Adipocyte (in vitro differentiated cells): ENCODE data around the gene TNFRSF18.

ENCODE experiments used
- DNase-seq: peaks from one replicate; pipeline ENCODE4 v3.0.0-alpha.2; 2015; ENCODE audit warnings: low read depth
- H3K27me3 ChIP-seq: replicated peaks from 2 replicates; pipeline ENCODE4 v1.7.0; 2013; ENCODE audit warnings: mild to moderate bottlenecking, low read length, moderate library complexity; ENCODE audit not compliant: control insufficient read depth, insufficient read depth
- H3K36me3 ChIP-seq: 2 replicates; pipeline ENCODE4 v1.7.0; 2013; ENCODE audit warnings: low read length, mild to moderate bottlenecking, moderate library complexity; ENCODE audit not compliant: control insufficient read depth, insufficient read depth, severe bottlenecking
- H3K4me1 ChIP-seq: 2 replicates; pipeline ENCODE4 v1.7.0; 2013; ENCODE audit warnings: mild to moderate bottlenecking, low read length, moderate library complexity; ENCODE audit not compliant: control insufficient read depth, insufficient read depth
- H3K4me3 ChIP-seq: 2 replicates; pipeline ENCODE4 v1.7.0; 2013; ENCODE audit warnings: mild to moderate bottlenecking, low read length, moderate library complexity
- H3K9ac ChIP-seq: 2 replicates; pipeline ENCODE4 v1.7.0; 2013; ENCODE audit warnings: mild to moderate bottlenecking, low read length, moderate library complexity
- H3K9me3 ChIP-seq: 2 replicates; pipeline ENCODE4 v1.7.0; 2013; ENCODE audit warnings: mild to moderate bottlenecking, low read length, moderate library complexity; ENCODE audit not compliant: control insufficient read depth

Gene TNFRSF18

DNA sequence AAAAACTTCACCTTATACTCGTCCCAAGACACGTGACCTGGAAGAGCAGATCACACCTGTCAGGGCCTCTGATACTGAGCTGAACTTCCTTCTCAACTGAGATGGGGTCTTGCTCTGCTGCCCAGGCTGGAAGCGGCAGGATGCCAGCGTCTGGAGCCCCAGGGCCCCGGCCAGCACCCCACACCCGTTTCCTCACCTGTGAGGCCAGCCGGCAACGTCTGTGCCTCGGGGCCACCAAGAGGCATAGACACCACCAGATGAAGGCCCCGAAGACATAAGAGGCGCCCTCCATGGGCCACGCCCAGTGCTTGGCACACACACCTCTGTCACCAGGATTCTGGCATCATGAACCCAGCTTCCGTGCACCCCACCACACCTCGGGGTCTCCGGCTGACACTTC, 16.9 kb upstream of the TNFRSF18 start:
- no peaks in the 10 kb centered on the region for H3K4me1 ChIP-seq
- DNase-seq: no peak
- no peaks in the 10 kb centered on the region for H3K9me3 ChIP-seq
- H3K27me3 ChIP-seq: no peaks in the 10 kb centered on the region
- H3K9ac ChIP-seq: no peak overlapping the region
- peaks cover 70% of the 10 kb centered on the region for H3K36me3 ChIP-seq
- no peak overlapping the region for H3K4me3 ChIP-seq

DNA sequence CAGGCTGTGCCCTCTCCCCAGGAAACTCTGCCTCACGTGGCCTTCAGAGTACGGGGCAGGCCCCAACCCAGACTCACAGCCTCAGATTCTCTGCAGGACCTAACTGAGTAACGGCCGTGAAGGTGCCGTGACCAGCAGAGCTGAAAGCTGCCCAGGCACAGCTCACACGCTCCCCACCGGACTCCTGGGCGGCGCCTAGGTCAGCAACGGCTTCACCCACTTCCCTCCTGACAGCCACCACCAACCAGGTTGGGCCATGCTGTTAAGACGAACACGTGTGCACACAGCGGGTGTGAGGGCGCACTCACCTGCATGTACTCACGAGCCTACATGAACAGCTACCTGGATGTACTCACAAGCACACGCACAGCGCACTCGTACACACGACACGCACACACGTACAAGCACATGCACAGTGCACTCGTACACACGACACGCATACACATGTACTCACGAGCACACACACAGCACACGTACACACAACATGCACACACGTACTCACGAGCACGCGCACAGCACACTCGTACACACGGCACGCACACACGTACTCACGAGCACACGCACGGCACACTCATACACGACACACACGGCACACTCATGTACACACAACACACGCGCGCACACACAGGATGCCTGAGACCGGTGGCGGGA, 16.3 kb upstream of the TNFRSF18 start:
- DNase-seq: no peak
- H3K9me3 ChIP-seq: no peaks in the 10 kb centered on the region
- no peak overlapping the region for H3K4me3 ChIP-seq
- no peak overlapping the region for H3K9ac ChIP-seq
- no peaks in the 10 kb centered on the region for H3K27me3 ChIP-seq
- no peaks in the 10 kb centered on the region for H3K4me1 ChIP-seq
- H3K36me3 ChIP-seq: peaks cover 70% of the 10 kb centered on the region

DNA sequence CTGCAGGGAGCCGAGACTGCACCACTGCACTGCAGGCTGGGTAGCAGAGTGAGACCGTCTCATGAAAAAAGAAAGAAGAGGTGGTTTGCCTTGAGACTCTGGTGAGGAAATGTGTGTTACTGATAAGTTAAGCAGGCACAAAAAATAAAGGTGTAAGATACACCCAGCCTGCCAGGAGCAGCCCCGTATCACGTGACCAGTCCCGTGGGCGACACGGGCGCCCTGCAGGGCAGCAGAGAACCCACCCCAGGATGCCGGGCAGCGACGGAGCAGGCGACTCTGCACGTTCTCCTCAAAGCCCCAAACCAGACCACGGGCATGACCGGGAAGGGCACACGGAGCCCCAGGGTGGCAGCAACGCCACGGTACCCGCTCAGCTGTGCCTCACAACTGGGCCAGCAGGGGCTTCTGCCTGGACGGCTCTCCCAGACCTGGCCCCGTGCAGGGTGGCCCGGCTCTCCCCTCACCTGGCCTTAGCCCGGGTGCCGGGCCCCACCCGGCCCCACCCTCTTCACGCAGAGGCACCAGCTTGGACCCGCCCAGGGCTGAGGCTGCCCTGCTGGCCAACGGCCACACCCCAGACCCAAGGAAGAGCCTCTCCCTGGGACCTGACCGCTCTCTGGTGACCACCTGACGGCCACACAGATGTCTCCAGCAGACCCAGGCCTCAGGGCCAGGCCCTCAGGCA, 15.6 kb upstream of the TNFRSF18 start:
- H3K27me3 ChIP-seq: no peaks in the 10 kb centered on the region
- no peak overlapping the region for H3K9ac ChIP-seq
- no peaks in the 10 kb centered on the region for H3K4me1 ChIP-seq
- no peaks in the 10 kb centered on the region for H3K9me3 ChIP-seq
- H3K4me3 ChIP-seq: no peak overlapping the region
- peaks cover 71% of the 10 kb centered on the region for H3K36me3 ChIP-seq
- DNase-seq: no peak

DNA sequence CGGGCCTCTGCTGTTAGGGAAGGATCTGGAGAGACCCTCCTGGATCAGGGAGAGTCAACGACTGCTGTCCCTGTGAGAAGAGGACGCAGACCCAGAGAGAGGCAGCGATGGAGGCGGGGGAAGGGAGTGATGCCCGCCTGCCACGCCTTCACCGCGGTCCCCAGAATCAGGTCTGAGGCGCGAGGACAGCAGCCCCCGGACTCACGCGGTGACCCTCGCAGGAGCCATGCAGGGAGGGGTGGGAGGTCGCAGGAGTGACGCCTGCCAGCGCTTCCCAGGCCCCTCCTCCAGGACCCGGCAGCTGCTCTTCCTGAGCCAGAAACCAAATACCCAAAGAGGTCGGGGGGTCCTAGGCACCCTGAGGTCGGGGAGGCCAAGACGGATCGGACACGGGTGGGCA, 13.8 kb upstream of the TNFRSF18 start:
- Histone ChIP-seq H3K27me3 (no peaks in the 10 kb centered on the region), H3K36me3 (peaks cover 62% of the 10 kb centered on the region), H3K4me3 (no peak overlapping the region), H3K4me1 (no peaks in the 10 kb centered on the region), H3K9me3 (no peaks in the 10 kb centered on the region), H3K9ac (no peak overlapping the region)
- no peak for DNase-seq

DNA sequence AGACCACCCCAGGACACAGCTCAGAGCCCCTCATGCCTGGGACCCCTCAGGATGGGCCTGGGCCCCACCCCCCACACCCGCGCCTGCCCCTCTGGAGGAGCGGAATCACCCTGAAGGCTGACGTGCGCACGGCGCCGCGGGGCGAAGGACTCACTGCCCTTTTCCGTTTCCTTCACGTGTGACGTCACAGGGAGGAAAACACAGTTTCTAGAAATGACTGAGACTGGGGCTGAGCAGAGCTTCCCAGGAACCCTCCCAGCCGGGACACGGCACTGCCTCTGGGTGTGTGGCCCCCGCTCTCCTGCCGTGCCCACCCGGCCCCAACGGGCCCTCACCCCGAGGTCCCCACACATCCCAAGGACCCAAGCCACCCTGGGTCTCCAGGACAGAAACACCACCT, 12.9 kb upstream of the TNFRSF18 start:
- Histone ChIP-seq H3K9me3 (no peaks in the 10 kb centered on the region), H3K36me3 (peaks cover 54% of the 10 kb centered on the region), H3K9ac (no peak overlapping the region), H3K4me1 (no peaks in the 10 kb centered on the region), H3K27me3 (no peaks in the 10 kb centered on the region), H3K4me3 (no peak overlapping the region)
- no peak for DNase-seq

DNA sequence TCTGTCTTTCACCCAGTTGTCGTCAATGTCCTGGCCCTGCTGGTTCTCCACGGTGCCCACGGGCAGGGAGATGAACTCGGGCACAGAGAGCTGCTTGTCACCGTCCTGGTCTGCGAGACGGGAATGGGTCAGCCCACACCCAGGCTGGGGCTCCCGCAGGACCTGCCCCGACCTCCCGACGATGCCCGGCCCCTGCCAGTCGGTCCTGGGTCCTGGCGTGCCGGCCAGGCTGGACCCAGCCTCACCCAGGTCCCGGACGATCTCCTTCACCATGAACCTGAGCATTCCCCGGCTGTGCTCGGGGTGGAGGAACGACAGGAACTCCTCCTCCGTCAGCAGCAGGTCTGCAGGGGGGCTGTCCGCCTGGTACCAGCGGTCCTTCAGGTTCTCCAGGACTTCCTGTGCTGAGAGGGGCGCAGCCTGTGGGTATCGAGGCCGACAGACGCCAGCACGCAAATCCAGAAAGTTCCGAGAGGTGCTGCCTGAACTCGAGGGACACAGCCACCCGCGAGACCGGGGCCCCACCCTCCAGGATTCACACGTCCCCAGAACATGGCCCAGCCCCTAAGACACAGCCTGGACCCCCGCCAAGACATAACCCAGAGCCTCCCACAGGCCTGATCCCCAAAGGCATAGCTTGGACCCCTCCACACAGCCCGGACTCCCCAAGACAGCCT, 12.3 kb upstream of the TNFRSF18 start:
- Histone ChIP-seq H3K9ac (no peak overlapping the region), H3K4me1 (no peaks in the 10 kb centered on the region), H3K4me3 (no peak overlapping the region), H3K9me3 (no peaks in the 10 kb centered on the region), H3K27me3 (no peaks in the 10 kb centered on the region), H3K36me3 (peaks cover 54% of the 10 kb centered on the region)
- no peak for DNase-seq

DNA sequence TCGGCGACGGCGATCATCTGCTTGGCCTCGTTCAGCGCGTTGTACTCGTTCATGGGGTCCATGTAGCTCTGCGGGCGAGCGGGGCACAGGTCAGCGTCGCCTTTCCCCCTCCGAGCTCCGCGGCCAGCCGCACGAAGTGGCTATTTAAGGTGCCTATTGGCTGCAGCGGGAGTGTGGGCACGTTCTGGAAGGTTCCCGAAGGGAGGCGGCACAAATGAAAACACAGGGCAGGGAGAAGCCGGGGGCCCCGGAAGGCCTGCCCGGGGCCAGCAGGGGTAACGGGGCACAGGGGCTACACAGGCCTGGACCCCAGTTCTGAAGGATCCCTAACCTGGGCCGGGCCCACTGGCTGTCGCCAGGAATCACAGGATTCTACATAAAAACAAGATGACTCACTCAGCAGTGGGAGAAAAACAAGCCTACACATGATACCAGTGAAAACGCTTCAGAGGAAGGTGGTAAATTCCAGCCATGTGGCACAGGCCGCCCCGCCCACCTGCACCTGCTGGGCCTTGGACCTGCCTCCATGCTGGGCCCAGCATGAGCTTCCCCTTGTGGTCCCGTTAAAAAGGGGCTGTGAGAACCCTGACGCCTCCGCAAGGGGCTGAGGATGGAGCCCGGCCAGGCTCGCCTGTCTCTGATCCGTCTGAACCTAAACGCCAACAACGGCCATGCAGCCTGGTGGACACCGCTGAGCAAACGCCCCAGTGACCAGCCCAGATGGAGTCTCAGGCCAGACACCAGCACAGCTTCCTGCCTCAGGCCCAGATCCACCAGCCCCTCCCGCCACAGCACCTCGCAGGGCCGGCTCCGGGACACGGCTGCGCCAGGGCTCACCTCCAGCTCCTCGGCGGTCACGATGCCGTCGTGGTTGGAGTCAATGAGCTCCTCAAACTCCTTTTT, 11.5 kb upstream of the TNFRSF18 start:
- no peaks in the 10 kb centered on the region for H3K9me3 ChIP-seq
- no peaks in the 10 kb centered on the region for H3K27me3 ChIP-seq
- no peak overlapping the region for H3K9ac ChIP-seq
- peaks cover 48% of the 10 kb centered on the region for H3K36me3 ChIP-seq
- no peak for DNase-seq
- no peaks in the 10 kb centered on the region for H3K4me1 ChIP-seq
- H3K4me3 ChIP-seq: no peak overlapping the region

DNA sequence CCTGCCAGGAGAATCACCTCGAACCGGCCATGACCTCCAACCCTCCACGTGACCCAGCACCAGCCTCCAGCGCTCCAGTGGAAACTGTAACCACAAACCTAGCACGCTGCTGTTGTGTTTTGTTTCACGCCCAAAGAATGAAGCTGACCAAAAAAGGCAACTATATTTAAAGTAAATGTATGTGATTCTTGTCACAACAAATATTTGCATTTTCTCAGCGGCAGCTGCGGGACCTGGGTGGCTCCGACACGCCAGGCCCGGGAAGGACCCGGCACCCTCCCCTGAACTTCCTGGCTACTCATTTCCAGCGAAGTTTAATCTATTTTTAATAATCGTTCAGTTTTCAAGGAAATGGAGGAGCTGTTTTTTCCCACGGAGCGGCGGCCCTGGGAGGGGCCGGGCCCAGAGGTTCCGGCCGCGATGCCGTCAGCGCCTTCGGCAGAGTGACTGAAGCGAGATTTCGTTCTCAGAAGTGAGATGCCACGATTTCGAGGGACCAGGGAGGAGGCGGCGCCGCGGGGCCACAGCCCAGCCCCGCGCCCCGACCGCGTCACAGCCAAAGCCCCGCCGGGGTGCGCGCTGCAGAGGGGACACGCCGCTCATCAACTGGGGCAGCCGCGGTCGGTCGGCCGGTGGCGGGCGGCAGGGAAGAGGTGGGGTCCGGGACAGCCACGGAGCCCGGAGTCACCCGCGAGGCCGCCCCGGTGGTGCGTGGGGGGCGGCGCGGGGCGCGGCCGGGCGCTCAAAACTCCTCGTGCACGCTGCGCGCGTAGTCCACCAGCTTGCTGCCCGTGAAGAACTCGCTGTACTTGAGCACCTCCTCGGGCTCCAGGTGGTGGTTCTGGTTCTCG, 10.6 kb upstream of the TNFRSF18 start:
- Histone ChIP-seq H3K9me3 (no peaks in the 10 kb centered on the region), H3K9ac (no peak overlapping the region), H3K27me3 (no peaks in the 10 kb centered on the region), H3K4me1 (no peaks in the 10 kb centered on the region), H3K4me3 (no peak overlapping the region), H3K36me3 (peaks cover 39% of the 10 kb centered on the region)
- DNase-seq: no peak

DNA sequence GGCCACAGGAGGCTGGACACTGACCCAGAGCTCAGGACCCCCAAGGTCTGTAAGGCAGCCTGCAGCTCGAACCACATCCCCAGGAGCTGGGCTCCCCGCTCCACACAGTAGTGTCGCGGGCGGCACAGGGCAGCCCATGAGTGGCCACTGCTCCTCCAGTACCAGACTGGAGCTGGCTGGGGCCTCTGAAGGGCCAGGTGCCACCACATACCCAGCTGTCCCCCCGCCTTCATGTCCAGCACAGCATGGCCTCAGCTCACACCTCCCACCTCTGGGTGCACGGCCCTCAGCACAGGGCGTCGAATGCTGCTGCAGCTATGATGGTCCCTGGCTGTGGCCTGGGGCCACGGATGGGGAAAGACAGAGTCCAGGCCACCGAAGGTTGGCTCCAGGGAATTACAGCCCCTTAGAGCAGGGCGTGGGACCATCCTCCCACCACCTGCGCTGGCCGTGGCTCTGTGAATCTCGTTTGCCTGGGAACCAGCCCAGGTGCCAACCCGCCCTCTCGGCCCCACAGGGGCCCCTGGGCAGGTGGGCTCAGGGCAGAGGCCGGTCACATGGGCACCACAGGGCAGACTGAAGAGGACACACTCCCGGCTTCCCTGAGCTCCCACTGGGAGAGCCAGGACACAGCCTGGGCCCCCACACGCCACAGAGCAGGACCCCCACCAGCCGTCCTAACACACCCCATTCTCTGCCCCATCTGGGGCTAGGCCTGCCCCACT, 9.7 kb upstream of the TNFRSF18 start:
- Histone ChIP-seq H3K9ac (no peak overlapping the region), H3K27me3 (no peaks in the 10 kb centered on the region), H3K4me1 (no peaks in the 10 kb centered on the region), H3K9me3 (no peaks in the 10 kb centered on the region), H3K4me3 (no peak overlapping the region), H3K36me3 (peaks cover 30% of the 10 kb centered on the region)
- DNase-seq: no peak

DNA sequence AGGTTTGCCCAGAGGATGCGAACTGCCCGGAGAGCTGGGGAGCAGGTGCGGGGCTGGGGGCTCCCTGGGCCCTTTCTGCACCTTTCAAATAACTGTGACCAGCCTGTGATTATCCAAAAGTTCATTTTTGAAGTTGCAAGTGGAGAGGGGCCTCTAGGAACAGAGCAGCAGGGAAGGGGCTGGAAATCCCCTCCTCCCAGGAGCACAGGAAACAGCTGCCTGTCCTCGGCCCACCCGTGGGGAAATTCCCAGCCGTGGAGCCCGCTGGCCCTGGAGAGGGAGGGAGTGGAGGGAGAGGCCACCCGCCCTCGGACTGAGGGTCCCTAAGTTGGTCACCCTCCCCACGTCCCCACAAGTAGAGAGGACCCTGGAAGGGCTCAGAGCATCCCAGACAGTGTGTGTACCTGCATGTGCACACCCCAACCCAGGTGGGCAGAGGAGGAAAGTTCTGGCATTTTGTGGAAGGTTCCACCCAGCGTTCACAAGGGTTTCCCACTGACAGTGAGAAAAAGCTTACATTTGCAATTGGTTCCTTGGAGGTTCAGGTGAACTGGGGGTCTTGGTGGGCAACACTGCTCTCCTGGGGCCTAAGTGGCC, 8.8 kb upstream of the TNFRSF18 start:
- H3K9me3 ChIP-seq: no peaks in the 10 kb centered on the region
- H3K4me3 ChIP-seq: no peak overlapping the region
- H3K27me3 ChIP-seq: no peaks in the 10 kb centered on the region
- DNase-seq: no peak
- no peak overlapping the region for H3K9ac ChIP-seq
- peaks cover 22% of the 10 kb centered on the region for H3K36me3 ChIP-seq
- no peaks in the 10 kb centered on the region for H3K4me1 ChIP-seq
